Measurements from ENCODE around the gene CCBE1.
"Not testable (repeated sequence)": the region's sequence is repeated elsewhere in the genome, so short reads cannot be mapped to it uniquely, and the experiment has no call there.

The CCBE1 gene

GRCh38 chr18:59550174-59550516 is 147.1 kb downstream of the CCBE1 start:
- in situ Hi-C loops (cut with MboI; ENCODE audit: low sequenced_read_pairs), result no loop called here

GRCh38 chr18:59549503-59550173 is 147.6 kb downstream of the CCBE1 start:
- in situ Hi-C loops (cut with MboI; ENCODE audit: low sequenced_read_pairs), result no loop called here

- in situ Hi-C loops (cut with MboI; ENCODE audit: low sequenced_read_pairs), result no loop called here
These were observed 149.5 kb downstream of the CCBE1 start for GRCh38 chr18:59547581-59548182.

- in situ Hi-C loops (cut with MboI; ENCODE audit: low sequenced_read_pairs), result no loop called here
These were observed 151.0 kb downstream of the CCBE1 start for GRCh38 chr18:59546188-59546587.

GRCh38 chr18:59540780-59541179 is 156.4 kb downstream of the CCBE1 start:
- in situ Hi-C loops (cut with MboI; ENCODE audit: low sequenced_read_pairs), result no loop called here

GRCh38 chr18:59540346-59540745 is 156.9 kb downstream of the CCBE1 start:
- in situ Hi-C loops (cut with MboI; ENCODE audit: low sequenced_read_pairs), result no loop called here

- in situ Hi-C loops (cut with MboI; ENCODE audit: low sequenced_read_pairs), result no loop called here
These were observed 158.1 kb downstream of the CCBE1 start for GRCh38 chr18:59539108-59539507.

- in situ Hi-C loops (cut with MboI; ENCODE audit: low sequenced_read_pairs), result no loop called here
These were observed 159.6 kb downstream of the CCBE1 start for GRCh38 chr18:59537579-59537978.

- in situ Hi-C loops (cut with MboI; ENCODE audit: low sequenced_read_pairs), result no loop called here
These were observed 161.1 kb downstream of the CCBE1 start for GRCh38 chr18:59536166-59536565.

- in situ Hi-C loops (cut with MboI; ENCODE audit: low sequenced_read_pairs), result no loop called here
These were observed 162.2 kb downstream of the CCBE1 start for GRCh38 chr18:59535055-59535454.

GRCh38 chr18:59528866-59529265 is 168.4 kb downstream of the CCBE1 start:
- in situ Hi-C loops (cut with MboI; ENCODE audit: low sequenced_read_pairs), result no loop called here

GRCh38 chr18:59520562-59521355 is 176.5 kb downstream of the CCBE1 start:
- in situ Hi-C loops (cut with MboI; ENCODE audit: low sequenced_read_pairs), result no loop called here

GRCh38 chr18:59518705-59519104 is 178.5 kb downstream of the CCBE1 start:
- in situ Hi-C loops (cut with MboI; ENCODE audit: low sequenced_read_pairs), result no loop called here

- in situ Hi-C loops (cut with MboI; ENCODE audit: low sequenced_read_pairs), result no loop called here
These were observed 179.6 kb downstream of the CCBE1 start for GRCh38 chr18:59517446-59518165.

- in situ Hi-C loops (cut with MboI; ENCODE audit: low sequenced_read_pairs), result no loop called here
These were observed 180.7 kb downstream of the CCBE1 start for GRCh38 chr18:59516356-59517155.

GRCh38 chr18:59515956-59516355 is 181.3 kb downstream of the CCBE1 start:
- in situ Hi-C loops (cut with MboI; ENCODE audit: low sequenced_read_pairs), result not testable (repeated sequence)

GRCh38 chr18:59515147-59515546 is 182.1 kb downstream of the CCBE1 start:
- in situ Hi-C loops (cut with MboI; ENCODE audit: low sequenced_read_pairs), result no loop called here

GRCh38 chr18:59514203-59514602 is 183.0 kb downstream of the CCBE1 start:
- in situ Hi-C loops (cut with MboI; ENCODE audit: low sequenced_read_pairs), result no loop called here

- in situ Hi-C loops (cut with MboI; ENCODE audit: low sequenced_read_pairs), result no loop called here
These were observed 185.0 kb downstream of the CCBE1 start for GRCh38 chr18:59512025-59512755.
